PC-9 (cell line): ENCODE measurements around the gene CEACAM20. TPM values are rescaled to one million over a fixed set of nuclear protein-coding genes. Genes with fewer than 3 reads are reported as not detected.
"Not testable (repeated sequence)": the region's sequence is repeated elsewhere in the genome, so short reads cannot be mapped to it uniquely, and the experiment has no call there.

Experiments used
- BruUV-seq: library from RNA; stranded (reverse); fragments of 400-500 nt; replicated peaks from 2 replicates; lab custom pipeline; 2021; lab: Mats Ljungman, UMichigan
- CTCF ChIA-PET: fragments of 300-600 bp; sonication (Branson Sonifier 250); formaldehyde crosslinking; loops from one replicate; lab custom pipeline; 2022; ENCODE audit warnings: antibody characterized with exemption; lab: Charles Lee
- POLR2A ChIA-PET: fragments of 300-600 bp; sonication (Branson Sonifier 250); formaldehyde crosslinking; loops from one replicate; lab custom pipeline; 2022; ENCODE audit warnings: antibody characterized with exemption; ENCODE audit not compliant: unreplicated experiment; lab: Charles Lee
- DNase-seq, 2 experiments: peaks; one replicate each; pipeline versions ENCODE4 v3.0.0 to v3.0.0-alpha.2; 2015 to 2022; ENCODE audit warnings: mixed read lengths in 1 of 2
- H2AFZ ChIP-seq: fragments of 200-600 bp; sonication (generic); 2 replicates; pipeline ENCODE4 v1.8.1; 2017; ENCODE audit warnings: antibody characterized with exemption
- H3F3A ChIP-seq: fragments of 200-600 bp; sonication (generic); 2 replicates; pipeline ENCODE4 v1.8.1; 2017; ENCODE audit warnings: antibody characterized with exemption, mild to moderate bottlenecking, low read depth; ENCODE audit not compliant: insufficient read depth
- H3K27ac ChIP-seq: fragments of 200-600 bp; sonication (generic); 2 replicates; pipeline ENCODE4 v1.6.1; 2016; ENCODE audit warnings: mixed run types
- H3K27me3 ChIP-seq: fragments of 200-600 bp; sonication (generic); 2 replicates; pipeline ENCODE4 v1.6.1; 2016; ENCODE audit warnings: low read depth, mixed run types; ENCODE audit not compliant: insufficient read depth
- H3K36me3 ChIP-seq: fragments of 200-600 bp; sonication (generic); 2 replicates; pipeline ENCODE4 v1.6.1; 2016; ENCODE audit warnings: low read depth, mixed run types
- H3K4me1 ChIP-seq: fragments of 200-600 bp; sonication (generic); replicated peaks from 2 replicates; pipeline ENCODE4 v1.6.1; 2016; ENCODE audit warnings: mixed run types; ENCODE audit not compliant: insufficient read depth
- H3K4me2 ChIP-seq: fragments of 200-600 bp; sonication (generic); 2 replicates; pipeline ENCODE4 v1.6.1; 2017; ENCODE audit warnings: mixed run types
- H3K4me3 ChIP-seq: fragments of 200-600 bp; sonication (generic); 2 replicates; pipeline ENCODE4 v1.6.1; 2016; ENCODE audit warnings: mixed run types
- H3K79me2 ChIP-seq: fragments of 200-600 bp; sonication (generic); 2 replicates; pipeline ENCODE4 v1.6.1; 2017; ENCODE audit warnings: low read depth, mixed run types
- H3K9me2 ChIP-seq: fragments of 200-600 bp; sonication (generic); 2 replicates; pipeline ENCODE4 v1.8.1; 2017; ENCODE audit warnings: mild to moderate bottlenecking; ENCODE audit not compliant: insufficient read depth
- H3K9me3 ChIP-seq: fragments of 200-600 bp; sonication (generic); 2 replicates; pipeline ENCODE4 v1.8.1; 2016; ENCODE audit warnings: low read depth; ENCODE audit not compliant: insufficient read depth
- H4K20me1 ChIP-seq: fragments of 200-600 bp; sonication (generic); 2 replicates; pipeline ENCODE4 v1.8.1; 2017; ENCODE audit not compliant: insufficient read depth
- CTCF ChIP-seq: fragments of 200-600 bp; sonication (generic); conservative IDR thresholded peaks from 2 replicates; pipeline ENCODE4 v1.6.1; 2017; ENCODE audit warnings: mixed run types, antibody characterized with exemption, mild to moderate bottlenecking, moderate library complexity
- EZH2 ChIP-seq: fragments of 200-600 bp; sonication (generic); IDR thresholded peaks from 2 replicates; pipeline ENCODE4 v1.8.0; 2017; ENCODE audit warnings: antibody characterized with exemption, low read depth
- intact Hi-C: fragments of 100-400 bp; cut with micrococcal nuclease; formaldehyde crosslinking; loops from one replicate; pipeline ENCODE4 v1.10.0; 2022; ENCODE audit not compliant: unreplicated experiment
- total RNA-seq: library from RNA; stranded (reverse); gene quantifications from 2 replicates; pipeline ENCODE4 v1.2.3, GENCODE V29; 2021

The CEACAM20 gene
- total RNA-seq, 1 experiment from 2014 or later: not detected

GRCh38 chr19:44551850-44552249 is 22.4 kb upstream of the CEACAM20 start:
- Histone ChIP-seq H3K9me3 (no peaks in the 10 kb centered on the region), H3K9me2 (no peaks in the 10 kb centered on the region), H2AFZ (no peak overlapping the region), H3K36me3 (no peaks in the 10 kb centered on the region), H4K20me1 (no peaks in the 10 kb centered on the region), H3K4me3 (no peak overlapping the region), H3K4me2 (no peak overlapping the region), H3F3A (peaks cover 31% of the 10 kb centered on the region), H3K27ac (no peak overlapping the region), H3K79me2 (no peaks in the 10 kb centered on the region), H3K4me1 (peaks cover 19% of the 10 kb centered on the region), H3K27me3 (no peaks in the 10 kb centered on the region)
- no peak for DNase-seq
- POLR2A ChIA-PET: no interaction called here
- BruUV-seq: no TSS peak
- CTCF ChIA-PET: no interaction called here
- no peak for TF ChIP-seq EZH2
- no peak for TF ChIP-seq CTCF
- intact Hi-C loops: no loop called here

GRCh38 chr19:44550976-44551375 is 21.5 kb upstream of the CEACAM20 start:
- peaks cover 25% of the 10 kb centered on the region for H3F3A ChIP-seq
- H3K27me3 ChIP-seq, H3K27ac ChIP-seq, H4K20me1 ChIP-seq, H2AFZ ChIP-seq, H3K9me2 ChIP-seq, POLR2A ChIA-PET, H3K79me2 ChIP-seq, H3K9me3 ChIP-seq, CTCF ChIA-PET, H3K4me3 ChIP-seq, H3K36me3 ChIP-seq, DNase-seq, H3K4me2 ChIP-seq, BruUV-seq, intact Hi-C loops: not testable (repeated sequence)
- peaks cover 19% of the 10 kb centered on the region for H3K4me1 ChIP-seq

- Histone ChIP-seq H3K79me2 (no peaks in the 10 kb centered on the region), H2AFZ (no peak overlapping the region), H3K36me3 (no peaks in the 10 kb centered on the region), H3K9me3 (no peaks in the 10 kb centered on the region), H3K4me1 (peaks cover 15% of the 10 kb centered on the region), H3K27me3 (peaks cover under 1% of the 10 kb centered on the region; the same call in 1 of the 2 replicates), H3K9me2 (no peaks in the 10 kb centered on the region), H3K27ac (no peak overlapping the region), H4K20me1 (no peaks in the 10 kb centered on the region), H3K4me2 (no peak overlapping the region), H3K4me3 (no peak overlapping the region), H3F3A (peaks cover 20% of the 10 kb centered on the region)
- no peak for DNase-seq
- TF ChIP-seq CTCF (no peak), EZH2 (no peak)
- intact Hi-C loops: no loop called here
- ChIA-PET CTCF (no interaction called here), POLR2A (no interaction called here)
- BruUV-seq: no TSS peak
Observed at GRCh38 chr19:44549507-44549906, 20.0 kb upstream of the CEACAM20 start.

- no TSS peak for BruUV-seq
- Histone ChIP-seq H3K9me3 (no peaks in the 10 kb centered on the region), H3K9me2 (peaks cover 5% of the 10 kb centered on the region; the same call in 1 of the 2 replicates), H3K4me3 (no peak overlapping the region), H3K36me3 (no peaks in the 10 kb centered on the region), H3F3A (peaks cover 12% of the 10 kb centered on the region; the same call in 1 of the 2 replicates), H2AFZ (no peak overlapping the region), H3K4me1 (peaks cover 7% of the 10 kb centered on the region), H3K4me2 (no peak overlapping the region), H3K27me3 (peaks cover 8% of the 10 kb centered on the region; the same call in 1 of the 2 replicates), H4K20me1 (no peaks in the 10 kb centered on the region), H3K27ac (no peak overlapping the region), H3K79me2 (no peaks in the 10 kb centered on the region)
- ChIA-PET CTCF (interaction anchor here (0.6 kb wide), 1 partner anchor 225 kb away, joined by 4 read pairs; no protein-coding TSS in a partner anchor), POLR2A (no interaction called here)
- intact Hi-C loops: no loop called here
- TF ChIP-seq EZH2: no peak
- TF ChIP-seq CTCF: no peak
- no peak for DNase-seq
Observed at GRCh38 chr19:44548736-44549135, 19.3 kb upstream of the CEACAM20 start.
